NCI-H146 (cell line): ENCODE measurements around the gene TLE3.

ENCODE experiments used
- DNase-seq: peaks from one replicate; lab custom pipeline; 2025; lab: John Stamatoyannopoulos, UW

TLE3 gene

DNA sequence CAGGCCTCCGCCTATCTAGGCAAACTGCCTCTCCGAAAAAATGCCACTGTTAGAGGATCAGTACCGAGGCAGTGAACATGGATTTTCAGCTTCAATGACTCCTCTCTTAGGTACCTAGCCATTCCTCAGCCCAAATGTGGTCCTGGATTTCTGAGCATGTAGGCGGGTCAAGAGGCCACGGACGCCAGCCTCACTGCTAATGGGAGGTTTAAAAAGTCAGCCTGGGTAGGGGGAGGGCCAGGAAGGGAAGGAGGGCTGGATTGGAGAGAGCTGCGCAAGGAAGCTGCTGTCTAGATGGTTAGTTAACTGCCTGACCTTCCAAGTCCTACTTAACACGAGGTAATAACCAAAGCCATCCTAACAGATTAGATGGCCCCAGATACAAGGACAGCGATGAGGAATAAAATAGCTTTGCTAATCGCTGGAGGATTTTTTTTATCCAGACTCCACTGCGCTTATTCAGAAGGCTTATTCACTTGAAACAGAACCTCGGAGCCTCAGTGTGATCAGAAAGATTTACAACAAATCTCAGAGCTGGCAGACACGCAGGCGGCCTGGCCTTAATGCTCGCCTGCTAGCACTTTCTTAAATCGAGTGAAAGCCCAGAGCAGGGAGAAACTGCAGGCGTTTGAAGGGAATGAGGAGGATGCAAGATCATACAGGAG lies 34.3 kb downstream of the TLE3 start:
- DNase-seq, result no peak

DNA sequence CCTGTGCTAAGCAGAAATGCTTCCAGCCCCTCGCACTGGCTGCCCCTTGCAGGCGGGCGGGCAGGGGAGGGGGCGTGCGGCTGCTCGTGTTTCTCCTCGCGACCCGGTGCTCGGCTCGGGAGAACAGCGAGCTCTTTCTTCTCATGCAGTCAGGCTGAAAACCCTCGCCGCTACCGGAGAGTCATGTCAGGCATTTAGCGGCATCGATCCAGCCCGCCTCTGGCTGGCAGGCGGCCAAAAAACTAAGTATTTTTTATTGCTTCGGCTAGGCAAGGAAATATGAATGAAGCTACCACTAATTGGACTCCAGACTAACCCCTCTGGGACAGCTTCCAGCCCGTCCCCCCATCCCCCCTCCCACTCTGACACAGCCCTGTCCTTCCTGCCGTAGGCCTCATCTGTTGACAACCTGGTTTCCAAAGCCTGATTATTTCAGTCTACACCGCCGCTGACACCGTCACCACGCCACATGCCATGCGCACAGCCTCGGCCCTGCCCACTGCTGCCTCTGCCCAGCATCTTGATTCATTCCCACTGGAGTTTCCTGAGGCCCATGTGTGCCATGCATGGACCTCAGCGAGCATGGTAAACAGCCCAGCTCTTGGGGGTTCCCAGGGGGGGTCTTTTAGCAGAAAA lies 35.3 kb downstream of the TLE3 start:
- DNase-seq, result peak; percentile 9

DNA sequence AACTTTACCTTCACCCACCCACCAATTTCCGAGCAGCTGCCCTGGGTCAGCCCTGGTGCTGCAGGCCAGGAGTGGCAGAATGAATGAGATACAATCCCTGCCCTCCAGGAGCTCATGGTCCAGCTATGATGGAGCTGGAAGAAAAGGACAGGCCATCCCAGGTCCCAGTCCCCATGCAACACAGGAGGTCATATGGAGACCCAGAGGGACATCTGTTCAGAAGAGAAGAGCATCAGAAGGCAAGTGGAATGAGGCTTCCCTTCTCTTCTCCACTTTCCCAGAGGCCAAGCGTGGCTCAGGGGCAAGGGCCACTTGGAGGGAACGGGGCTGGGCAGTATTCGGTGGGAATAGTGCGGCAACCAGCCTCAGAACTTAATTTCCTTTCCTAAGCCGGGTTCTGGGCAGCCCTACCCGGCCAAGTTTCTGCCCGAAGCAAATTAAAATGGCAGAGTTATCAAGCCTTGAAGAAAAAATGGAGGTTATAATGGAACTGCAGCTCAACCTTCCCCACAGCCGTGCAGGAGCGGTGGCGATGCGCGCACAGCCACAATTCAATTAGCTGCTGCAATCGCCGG lies 35.9 kb downstream of the TLE3 start:
- DNase-seq, result no peak

DNA sequence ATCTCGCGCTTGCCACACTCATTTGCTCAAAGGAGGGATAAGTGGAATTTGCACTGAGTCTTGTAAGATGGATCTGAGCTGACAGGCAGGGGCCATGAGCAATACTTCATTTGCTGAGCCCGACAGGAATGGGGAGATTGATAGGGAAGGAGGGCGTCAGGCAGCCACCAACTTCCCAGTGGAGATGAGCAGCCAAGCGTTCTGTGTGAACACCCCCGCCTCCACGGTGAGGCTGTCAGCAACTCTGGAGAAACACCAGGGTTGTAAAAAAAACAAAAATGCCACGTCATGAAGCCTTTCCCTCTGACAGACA lies 36.8 kb downstream of the TLE3 start:
- no peak for DNase-seq

DNA sequence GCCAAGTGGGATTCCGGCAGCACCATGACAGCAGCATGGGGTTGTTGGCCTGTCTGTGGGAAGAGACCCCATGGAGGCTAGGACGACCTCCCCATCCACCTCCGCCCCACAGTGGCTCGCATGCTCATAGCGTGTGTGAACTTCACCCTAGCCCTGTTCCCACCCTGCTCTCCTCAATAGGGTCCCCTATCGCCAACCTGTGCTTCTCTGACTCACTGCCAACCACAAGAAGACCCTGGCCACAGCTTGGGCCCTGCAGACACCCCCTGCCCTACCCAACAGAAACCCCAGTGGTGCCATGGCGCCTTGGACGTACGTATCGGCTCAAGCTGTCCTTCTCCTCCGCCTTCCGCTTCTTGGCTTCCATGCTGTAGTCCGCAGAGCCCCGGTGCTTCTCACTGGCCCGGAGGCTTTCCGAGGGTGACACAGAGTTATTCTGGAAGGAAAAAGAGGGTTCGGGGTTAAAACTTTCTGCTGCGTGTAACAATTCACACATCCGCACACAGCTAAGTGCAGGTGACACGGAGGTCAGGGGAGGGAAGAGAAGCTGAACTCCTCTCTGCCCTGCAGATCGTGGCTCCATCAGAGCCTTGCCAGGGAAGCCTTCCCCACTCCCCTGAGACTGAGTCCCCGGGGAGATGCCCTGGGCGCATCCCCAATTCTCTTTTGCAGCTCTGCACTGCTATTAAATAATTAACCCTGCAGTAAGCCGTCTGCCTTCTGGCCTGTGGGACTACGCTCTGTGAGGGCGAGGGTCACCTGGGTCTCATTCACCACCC lies 37.3 kb downstream of the TLE3 start:
- no peak for DNase-seq

DNA sequence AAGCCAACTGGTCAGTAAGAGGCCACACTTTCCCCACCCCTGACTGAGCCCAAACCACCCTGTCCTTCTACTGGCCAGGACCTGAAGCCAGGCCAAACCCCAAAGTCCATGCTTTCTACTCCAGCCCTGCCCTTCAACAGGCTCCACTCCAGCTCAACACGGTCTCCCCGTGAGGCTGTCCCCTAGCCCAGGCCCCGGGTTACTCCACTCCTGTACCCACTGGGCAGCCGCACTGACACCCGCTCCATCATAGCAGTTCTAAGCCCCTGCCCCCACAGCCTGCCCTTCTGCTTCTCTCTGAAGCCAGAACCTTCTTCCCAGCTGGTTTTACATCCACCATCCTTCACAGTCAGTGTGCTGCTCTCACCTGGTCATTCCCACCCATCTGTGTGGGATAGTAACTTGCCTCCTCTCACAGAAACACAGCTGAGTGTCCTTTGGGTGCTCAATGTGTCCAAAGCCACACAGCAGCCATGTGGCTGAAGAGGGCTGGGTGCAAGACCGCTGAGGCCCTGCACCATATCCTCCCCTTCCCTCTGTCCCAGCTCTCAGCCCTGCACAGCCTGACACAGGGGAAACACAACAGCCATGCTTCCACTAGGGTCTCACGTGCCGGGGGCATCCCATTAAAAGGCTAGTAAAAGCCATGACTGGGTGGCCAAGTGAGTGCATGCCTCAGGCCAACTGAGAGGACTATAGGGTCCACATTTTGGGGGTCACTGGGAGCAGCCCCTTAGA lies 38.1 kb downstream of the TLE3 start:
- DNase-seq, result no peak

DNA sequence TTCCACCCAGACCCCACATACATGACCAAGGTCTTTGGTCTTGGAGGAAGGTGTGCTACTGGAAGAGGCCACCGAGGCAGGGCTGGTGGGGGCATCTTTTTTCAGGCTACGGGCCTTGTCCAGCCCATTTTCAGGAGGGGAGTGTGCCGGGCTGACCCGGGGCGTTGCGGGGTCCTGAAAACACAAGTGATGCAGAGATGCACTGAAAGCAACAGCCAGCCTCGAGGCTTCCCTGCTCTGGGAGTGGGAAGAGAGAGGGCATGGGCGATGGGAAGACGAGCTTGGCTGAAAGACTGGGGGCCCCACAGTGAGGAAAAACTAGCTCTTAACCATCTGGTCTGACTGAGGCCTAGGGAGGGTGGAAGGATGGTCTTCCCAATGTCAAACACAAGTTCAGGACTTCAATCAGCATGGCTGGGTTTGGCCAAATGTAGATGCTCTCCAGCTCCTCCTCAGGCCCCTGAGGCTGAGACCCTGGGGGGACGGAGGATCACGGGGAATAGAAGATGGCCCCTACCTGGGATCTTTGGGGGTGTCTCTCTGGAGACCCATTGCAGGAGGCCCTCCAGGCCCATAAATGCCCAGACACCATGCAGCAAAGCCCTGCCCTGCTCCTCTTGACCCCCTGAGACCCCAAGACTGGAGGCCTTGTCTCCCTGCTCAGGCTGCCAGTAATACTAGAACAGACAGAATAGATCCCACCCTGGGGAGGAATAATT lies 38.9 kb downstream of the TLE3 start:
- no peak for DNase-seq

DNA sequence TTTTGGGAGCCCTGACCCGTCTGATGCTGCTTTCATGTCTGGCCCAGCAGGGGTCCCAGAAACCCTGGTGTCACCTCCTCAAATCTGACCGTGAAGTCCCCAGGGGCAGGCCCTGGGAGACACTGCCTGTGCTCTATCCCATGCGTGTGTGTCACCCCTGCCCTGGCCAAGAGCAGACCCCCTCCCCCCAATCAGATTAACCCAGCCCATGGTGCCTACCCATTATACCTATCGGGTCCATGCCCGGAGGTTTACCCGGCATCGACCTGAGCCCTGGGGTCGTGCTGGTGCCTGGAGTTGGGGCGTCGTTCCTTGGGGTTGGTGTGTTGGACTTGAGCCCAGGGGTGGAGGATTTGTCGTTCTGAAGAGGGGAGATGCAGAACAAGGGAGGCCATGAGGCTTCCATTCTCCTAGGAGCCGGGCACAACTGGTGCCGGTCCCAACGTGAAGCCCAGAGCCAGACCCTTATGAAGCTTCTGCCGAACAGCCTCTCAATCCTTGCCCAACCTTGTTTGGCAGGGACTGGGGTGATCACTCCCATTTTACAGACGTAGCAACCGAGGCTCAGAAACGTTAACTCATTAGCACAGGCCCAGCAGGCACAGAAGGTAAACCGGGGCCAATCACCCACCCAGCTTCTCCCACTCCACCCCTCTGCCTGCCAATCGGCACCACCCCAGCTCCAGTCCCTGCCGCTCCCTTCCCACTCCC lies 39.6 kb downstream of the TLE3 start:
- DNase-seq, result no peak

DNA sequence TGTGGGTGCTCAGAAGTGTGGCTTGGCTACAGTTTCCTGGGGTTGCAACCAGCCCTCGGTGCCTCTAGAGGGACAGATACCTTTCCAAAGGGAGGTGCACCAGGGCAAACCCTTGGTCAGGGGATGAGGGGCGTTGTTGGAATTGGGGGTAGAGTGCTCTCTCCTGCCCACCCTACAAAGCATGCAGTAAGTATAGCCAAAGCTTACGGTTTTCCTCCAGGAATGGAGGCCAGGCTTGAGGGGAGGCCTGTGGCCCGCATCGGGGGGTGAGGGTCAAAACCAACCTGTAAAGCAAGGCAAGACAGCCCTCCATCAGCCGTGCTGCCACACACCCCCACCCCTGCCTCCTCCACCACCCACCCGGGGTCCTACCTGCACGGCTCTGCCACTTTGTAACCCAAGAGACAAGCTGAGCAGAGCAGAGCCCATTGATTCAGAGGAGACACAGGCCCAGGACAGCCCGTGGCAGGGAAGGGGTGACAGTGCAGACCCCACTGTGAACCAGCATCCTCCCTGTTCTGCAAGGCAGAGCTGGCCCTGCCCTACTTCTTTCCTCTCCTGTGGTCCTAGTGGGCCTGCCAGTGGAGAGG lies 41.5 kb downstream of the TLE3 start:
- DNase-seq, result no peak

DNA sequence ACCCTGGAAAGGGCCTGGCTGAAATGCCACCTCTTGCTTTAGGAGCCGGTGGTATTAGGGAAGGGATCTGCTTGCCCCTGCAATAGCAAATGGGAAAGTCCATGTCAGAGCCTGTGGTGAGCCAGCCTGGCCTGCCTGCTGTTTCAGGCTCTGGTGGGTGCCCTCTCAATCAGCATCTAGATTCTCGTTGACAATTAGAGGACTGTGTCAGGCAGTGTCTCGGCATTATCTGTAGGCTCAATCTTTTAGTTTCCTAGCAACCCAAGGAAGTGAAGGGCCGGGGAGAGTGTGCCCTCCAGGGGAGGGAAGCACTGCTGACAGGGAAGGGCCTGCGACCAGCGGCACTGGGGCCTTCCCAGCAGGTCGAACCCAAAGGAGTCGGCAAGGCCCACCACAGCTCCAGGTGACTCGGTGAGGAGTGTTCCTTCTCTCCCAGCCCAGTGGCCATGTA lies 42.1 kb downstream of the TLE3 start:
- no peak for DNase-seq

DNA sequence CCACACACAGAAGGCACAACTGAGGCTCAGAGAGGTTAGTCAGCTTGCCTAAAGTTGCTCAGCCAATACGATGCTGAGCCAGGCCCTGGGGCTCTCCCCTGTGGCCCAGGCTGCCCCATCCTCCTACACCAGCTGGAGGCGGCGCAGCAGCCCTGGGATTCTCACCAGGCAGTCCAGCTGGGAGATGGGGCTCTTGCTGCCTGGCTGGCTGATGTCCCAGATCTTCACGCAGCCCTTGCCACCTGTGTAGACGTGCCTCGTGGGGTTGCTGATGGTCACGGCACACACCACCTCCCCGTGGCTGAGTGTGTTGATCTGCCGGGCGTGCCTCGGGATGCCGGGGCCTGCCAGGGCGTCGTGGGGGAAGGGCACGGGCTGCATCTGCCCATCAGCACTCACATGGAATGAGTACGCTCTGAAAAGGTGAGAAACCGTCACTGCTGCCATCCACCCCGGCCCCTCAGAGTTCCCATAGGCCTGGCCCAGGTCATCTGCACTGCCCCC lies 42.8 kb downstream of the TLE3 start:
- no peak for DNase-seq

DNA sequence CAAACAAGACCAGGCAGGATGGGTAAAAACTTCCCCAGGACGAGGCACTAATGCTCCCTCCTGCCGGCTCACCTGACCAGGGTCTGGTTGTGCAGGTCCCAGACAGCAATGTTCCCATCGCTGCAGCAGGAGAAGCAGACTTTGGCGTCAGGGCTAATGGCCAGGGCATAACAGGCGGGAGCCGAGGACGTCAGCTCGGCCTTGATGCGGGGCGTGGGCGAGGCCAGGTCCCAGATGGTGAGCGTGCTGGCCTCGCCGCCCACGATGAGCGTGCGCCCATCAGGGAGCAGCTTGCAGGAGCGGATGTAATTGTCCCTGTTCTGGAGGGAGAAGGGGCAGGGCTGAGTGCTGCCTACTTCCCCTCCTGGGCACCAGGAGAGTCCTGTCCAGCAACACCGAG lies 43.4 kb downstream of the TLE3 start:
- no peak for DNase-seq

DNA sequence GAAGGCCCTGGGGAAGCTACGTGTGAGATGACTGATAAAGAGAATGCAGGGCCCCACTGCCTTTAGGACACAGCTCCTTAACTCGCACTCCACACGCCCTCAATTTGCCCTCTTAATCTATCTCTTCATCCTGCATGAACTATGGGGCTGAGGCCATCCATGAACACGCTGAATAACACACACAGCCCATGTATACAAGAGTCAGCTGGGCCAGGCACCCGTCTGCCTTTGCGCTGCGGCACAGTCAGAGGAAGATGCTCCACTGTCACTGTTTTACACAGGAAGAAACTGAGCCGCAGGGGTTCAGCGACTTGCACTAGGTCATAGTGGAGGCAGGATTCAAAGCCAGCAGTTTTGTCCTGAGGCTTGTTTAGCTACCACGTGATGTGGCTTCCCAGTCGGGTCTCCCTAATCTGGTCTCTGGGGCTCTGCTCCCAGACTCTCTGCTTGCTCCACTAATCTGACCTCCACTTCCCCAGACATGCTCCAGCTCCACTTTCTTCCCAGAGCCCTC lies 43.9 kb downstream of the TLE3 start:
- DNase-seq, result no peak

DNA sequence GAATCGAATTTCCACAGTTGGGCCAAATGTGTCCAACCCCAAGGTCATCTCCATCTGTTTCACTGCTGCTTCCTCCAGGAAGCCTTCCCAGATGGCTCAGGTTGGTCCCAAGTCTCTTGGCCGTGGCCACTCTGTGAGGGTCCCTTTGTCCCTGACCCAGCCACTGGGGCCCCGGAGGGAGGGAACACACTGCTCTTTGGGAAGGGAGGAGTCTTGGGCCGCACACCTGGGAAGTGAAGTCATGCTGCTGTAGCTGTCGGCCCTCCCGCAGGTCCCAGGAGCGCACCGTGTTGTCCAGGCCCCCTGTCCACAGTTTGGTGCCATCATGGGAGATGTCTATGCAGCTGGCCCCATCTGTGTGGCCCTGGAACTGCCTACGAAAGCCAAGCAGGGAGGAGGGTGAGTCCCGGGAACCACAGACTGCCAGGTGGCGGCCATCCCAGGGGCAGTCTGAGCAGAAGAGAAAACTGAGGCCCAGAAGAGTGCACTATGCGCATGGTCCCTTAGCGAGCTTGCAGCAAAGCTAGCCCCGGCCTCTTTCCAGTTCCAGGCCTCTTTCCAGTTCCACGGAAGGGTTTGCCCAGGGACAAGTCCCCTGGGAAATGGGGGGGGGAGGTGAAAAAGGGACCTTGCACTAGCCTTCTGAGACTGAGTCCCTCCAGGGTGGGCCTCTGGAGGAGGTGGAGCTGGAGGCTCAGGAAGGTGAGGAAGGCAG lies 44.6 kb downstream of the TLE3 start:
- DNase-seq, result no peak

DNA sequence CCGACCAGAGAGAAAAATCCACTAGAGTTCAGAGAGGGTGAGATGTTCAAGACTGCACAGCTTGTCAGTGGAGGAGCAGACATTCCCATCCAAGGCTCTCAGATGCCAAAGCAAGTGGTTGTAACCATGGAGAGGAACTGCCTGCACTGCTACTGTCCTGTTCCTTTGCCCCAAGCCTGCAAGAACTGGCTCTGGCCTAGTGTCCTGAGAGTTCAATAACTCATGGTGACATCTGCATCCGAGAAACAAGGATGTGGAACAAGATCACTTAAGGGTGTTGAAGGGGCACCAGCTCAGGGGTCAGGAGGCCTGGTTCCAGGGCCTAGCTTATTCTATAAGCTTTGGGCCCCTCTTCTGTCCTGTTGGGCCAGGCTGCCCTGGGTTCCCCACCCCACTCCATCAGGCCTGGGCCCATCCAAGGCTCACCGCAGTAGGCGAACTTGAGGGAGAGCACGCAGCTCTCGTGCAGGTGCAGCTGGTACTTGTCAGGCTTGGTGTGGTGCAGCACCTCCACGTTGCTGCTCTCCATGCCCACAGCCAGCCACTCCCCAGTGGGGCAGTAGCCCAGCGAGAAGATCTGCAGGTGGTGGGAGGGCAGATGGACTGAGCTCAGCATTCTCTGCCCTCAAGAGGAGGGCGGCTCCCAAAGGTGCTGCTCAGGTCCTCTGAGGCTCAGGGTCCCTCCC lies 45.6 kb downstream of the TLE3 start:
- no peak for DNase-seq

DNA sequence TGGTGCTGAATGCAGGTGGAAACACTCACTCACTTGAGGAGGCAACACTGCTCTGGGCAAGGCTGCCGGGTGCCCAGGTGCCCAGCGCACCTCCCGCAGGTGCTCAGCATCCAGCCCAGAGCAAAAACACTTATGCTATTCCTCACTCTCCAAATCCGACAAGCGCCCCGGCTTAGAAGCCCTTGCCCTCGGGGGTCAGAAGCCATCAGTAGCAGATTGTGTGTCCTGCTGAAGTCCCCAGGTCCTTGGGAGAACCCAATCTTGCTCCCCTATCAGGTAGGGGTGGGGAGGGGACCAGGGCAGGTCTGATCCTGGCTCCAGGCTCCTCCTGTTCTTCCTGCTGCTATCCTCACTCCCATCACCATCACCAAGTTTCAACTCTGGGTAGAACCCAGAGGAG lies 46.7 kb downstream of the TLE3 start:
- no peak for DNase-seq

DNA sequence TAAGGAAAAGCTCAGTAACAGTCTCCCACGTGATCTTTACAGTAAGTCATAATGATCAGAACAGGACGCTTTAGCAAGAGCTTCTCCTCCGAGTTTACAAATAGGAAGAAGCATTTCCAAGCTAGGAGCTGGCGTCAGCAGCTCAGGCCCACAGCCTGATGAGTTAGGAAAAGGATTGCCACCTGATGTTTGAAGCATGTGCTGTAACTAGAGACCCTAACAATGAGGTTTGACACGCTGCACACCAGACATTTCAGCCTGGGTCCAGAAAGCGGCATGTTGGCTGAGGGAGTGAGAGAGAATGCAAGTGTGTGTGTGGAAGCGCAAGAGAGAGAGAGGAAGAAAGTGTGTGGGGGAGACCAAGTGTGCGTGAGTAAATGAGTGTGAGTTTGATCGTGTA lies 47.3 kb downstream of the TLE3 start:
- no peak for DNase-seq

DNA sequence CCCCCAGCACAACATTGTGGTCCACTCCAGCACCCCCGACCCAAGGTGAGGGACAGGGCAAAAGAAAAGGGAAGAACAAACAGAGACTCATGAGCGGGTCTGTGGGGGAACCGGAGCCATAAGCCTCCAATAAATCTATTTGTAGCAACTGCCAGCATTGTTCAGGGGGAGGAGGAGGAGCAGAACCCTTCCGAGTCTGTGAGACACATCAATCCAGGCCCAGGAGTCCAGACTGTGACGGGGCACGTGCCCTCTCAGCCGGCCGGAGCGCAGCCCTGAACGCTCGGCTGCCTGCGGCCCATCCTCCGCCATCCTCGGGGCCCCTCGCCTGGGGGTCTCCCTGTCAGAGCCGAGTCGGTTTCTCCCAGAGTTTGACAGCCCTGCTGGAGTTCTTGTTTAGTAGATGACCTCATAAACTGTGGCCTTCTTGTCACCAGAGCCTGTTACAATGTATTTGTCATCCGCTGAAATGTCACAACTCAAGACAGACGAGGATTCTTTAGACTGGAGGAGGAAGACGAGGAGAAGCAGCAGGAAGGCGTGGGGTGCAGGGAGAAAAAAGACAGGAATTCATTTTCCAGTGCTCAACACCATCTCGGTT lies 47.9 kb downstream of the TLE3 start:
- DNase-seq, result no peak
